MV-4-11 (cell line): Measurements from ENCODE around the gene PHIP.

Experiments used
- DNase-seq: peaks from one replicate; lab custom pipeline; 2025; lab: John Stamatoyannopoulos, UW

Gene PHIP

GRCh38 chr6:79009819-79010218, 68.2 kb downstream of the PHIP start:
- DNase-seq, result no peak

GRCh38 chr6:79005497-79005896, 72.6 kb downstream of the PHIP start:
- no peak for DNase-seq

GRCh38 chr6:79005024-79005423, 73.0 kb downstream of the PHIP start:
- no peak for DNase-seq

DNA sequence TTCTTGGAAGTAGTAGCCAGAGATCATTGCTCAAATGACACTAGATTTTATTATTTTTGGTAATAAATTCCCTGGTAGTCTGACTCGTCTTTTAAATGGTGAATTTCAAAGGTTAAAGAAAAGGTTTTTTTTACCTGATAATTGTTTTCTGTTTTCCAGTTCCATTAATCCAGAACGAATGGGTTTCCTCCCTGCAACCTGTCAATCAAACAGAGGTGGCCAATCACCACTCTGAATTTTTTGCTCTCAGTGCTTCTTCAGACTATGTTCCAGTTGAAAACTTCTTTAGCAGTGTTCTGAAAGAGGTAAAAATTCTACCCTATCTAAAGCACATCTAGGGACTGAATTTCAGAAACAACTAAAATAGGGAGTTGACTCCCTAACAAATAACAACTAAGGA, 73.8 kb downstream of the PHIP start:
- no peak for DNase-seq

DNA sequence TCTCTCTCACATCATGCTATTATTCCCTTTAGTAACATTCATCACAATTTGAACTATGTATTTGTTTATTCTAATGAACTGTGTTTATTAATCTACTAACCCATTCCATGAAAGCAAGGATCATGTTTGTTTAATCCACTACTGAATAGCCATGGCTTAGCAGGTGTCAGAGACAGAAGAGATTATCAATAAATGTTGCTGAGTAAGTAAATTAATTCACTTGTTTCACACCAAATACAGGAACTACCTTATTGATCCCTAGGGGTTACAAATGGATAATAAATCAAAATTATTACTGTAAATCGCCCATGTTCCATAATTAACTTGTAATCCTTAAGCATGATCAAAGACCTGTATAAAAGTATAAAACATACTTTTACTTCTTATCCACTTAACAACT, 76.6 kb downstream of the PHIP start:
- no peak for DNase-seq

- DNase-seq, result peak; percentile 1
Observed at GRCh38 chr6:78999737-79000136, 78.3 kb downstream of the PHIP start.

- DNase-seq, result no peak
Observed at GRCh38 chr6:78995946-78996345, 82.1 kb downstream of the PHIP start.

DNA sequence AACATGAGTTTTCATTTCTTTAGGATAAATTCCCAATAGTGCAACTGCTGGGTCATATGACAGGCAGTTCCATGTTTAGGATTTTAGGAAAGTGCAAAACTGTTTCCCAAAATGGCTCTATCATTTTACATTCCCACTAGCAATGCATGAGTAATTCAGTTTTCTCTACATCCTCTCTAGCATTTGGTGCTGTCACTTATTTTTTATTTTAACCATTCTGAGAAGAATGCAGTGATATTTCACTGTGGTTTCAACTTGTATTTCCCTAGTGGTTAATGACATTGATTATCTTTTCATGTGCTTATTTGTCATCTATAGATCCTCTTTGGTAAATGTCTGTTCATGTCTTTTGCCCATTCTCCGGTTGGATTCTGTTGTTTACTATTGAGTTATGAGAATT, 82.7 kb downstream of the PHIP start:
- no peak for DNase-seq

GRCh38 chr6:78993955-78994354, 84.1 kb downstream of the PHIP start:
- no peak for DNase-seq

GRCh38 chr6:78989191-78989590, 88.9 kb downstream of the PHIP start:
- DNase-seq, result no peak

DNA sequence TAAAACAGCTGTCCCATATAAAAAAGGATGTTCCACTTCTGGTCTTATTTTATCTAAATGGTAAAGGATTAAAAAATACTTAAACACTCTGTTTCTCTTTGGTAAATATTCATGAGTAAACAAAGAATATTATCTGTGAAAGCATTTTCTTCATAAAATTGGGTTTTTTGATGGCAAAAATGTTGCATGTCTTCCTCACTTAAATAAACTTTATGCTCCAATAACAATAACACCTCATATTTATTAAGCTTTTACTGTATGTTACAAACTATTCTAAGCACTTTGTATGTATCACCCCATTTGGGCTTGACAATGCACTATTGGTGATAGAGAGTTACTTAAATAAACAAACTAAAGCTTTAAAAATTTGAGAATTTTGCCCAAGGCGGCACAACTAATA, 91.9 kb downstream of the PHIP start:
- DNase-seq, result no peak

DNA sequence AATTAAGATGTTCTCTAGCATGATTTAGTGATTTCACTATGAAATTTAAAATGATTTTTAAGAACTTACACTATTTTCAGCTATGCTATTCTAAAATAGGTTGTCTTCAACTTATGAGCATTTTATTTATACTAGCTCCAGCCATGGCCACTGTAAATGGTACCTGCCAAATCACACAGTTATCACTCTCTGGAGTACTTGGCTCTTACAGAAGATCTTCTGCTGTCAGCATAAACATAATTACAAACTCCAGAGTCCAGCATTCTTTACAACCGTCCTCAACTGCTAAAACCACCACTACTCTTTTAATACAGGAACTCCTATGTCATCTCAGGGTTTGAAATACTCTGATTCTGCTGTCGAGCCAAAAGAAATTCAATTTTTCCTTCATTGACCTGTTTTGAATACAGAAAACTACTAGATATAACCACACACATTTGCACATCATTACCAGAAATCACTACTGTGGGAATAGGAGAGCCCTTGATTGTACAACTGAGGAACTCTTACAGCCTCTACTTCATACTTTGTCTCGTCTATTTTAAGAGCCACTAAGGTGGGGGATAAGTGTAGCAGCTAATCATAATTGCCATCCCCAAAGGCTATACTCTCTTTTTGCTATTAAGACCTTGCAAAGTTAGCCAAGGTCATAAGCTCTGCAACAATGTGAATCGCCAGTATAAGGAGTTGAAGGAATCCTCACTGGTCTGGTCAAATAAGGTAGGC, 93.7 kb downstream of the PHIP start:
- DNase-seq, result no peak

GRCh38 chr6:78967191-78967590, 110.9 kb downstream of the PHIP start:
- no peak for DNase-seq

DNA sequence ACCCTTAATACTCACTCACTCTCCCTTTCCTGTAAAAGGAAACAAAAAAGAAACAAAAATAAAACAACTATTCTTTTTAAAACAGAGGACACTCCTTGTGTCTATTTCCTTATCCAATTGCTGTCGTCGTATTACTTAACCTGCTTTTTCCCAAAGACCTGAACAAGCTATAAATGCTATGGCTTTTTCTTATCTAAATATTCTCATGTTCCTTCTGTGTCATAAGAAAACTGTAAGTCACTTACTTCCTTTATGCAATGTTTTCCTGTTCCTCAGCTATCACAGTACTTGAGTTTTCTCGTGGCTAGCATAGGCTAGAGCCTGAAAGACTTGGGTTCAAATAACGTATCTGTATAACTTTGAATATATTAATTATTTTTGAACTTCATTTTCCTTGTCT, 111.5 kb downstream of the PHIP start:
- DNase-seq, result no peak

DNA sequence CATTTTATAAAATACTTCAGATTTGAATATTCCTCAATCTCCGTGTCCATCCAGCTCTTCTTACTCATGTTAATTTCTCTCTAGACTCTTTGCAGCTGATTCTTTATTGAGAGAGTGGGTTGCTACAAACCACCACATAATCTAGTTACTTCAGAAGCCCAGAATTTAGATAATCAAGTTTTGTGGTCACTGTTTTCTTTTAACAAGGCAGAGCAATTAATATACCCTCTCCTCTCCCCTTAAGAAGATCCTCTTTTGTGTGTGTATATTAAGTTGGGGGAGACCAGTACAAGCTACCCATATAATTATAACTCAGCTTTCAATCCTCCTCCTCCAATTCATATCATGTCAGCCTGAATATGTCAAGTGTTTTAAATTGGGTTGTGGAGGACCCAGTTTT, 115.6 kb downstream of the PHIP start:
- DNase-seq, result no peak

DNA sequence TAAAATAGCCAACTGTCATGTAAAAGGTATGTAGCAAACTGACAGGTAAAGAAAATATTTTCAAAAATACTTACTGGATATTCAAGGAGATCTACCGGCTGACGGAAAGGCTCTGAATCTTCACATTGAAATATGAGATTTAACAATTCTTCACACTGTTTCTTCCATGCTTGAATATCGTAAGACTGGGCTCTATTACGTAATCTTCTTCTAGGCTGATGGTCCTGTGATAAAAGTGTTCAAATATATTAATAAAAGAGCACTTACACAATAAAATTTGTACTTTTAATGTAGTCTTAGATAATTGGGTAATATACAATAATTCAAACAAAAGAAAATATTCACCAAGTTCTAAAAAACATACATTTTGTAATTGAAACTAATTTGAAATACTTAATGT, 123.3 kb downstream of the PHIP start:
- DNase-seq, result no peak

DNA sequence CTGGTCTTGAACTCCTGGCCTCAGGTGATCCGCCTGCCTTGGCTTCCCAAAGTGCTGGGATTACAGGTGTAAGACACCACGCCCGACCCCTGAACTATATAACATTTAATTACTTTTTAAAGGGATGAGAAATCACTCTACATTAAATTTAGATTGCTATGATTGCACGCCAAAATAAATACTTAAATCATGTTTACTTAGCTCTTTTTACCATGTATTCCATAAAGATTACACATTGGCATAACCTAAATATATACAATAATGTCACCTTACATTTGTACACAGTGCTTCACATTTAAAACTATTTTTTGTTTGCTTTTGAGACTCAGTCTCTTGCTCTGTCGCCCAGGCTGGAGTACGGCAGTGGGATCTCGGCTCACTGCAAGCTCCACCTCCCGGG, 124.3 kb downstream of the PHIP start:
- DNase-seq, result no peak

- no peak for DNase-seq
Observed at GRCh38 chr6:78952362-78952761, 125.7 kb downstream of the PHIP start.

GRCh38 chr6:78948785-78949184, 129.3 kb downstream of the PHIP start:
- DNase-seq, result no peak

GRCh38 chr6:78947962-78948361, 130.1 kb downstream of the PHIP start:
- DNase-seq, result no peak

DNA sequence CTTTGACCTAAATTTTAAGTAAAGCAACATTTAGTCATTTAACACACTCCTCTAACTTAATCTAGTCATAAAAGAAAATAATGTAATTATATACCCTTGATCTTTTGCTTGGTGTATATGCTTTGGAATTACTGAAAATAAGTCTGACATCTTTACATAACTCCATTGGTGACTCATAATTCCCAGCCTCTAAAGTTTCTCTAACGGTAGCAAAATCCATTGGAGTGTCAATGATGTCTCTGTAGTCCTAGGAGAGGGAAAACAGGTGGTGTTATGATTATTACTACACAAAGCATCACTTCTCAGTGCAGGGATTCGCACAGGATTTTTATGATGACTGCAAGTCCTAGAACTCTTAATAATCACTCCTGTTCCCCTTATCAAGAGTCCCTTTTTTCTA, 130.5 kb downstream of the PHIP start:
- no peak for DNase-seq

GRCh38 chr6:78942446-78942845, 135.6 kb downstream of the PHIP start:
- peak; percentile 7 for DNase-seq

DNA sequence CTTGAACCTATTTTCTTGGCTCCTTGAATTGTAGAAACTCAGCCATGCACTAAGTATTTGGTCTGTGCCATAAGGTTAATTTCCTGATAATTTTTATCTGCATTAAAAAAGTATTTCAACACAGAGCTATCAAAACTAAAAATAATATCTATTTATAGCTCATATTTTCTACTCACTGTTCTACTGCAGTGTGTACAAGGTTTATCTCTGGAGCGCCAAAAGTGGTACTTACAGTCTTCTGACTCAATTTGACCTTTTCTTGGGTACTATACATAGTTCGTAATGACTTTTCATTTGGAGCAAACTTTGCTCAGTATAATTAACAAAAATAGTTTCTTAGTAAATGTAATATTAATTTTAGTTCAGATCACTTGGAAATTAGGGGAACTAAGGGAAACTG, 141.5 kb downstream of the PHIP start:
- DNase-seq, result no peak

- DNase-seq, result no peak
Observed at GRCh38 chr6:78935553-78935952, 142.5 kb downstream of the PHIP start.

- no peak for DNase-seq
Observed at GRCh38 chr6:78925317-78925716, 152.7 kb downstream of the PHIP start.
